Measurements from ENCODE around the gene AANAT. TPM values are rescaled to one million over a fixed set of nuclear protein-coding genes. Genes with fewer than 3 reads are reported as not detected.

Gene AANAT
- total RNA-seq, 1 experiment from 2014 or later: not detected

- BruUV-seq (replicated peaks): no TSS peak
- ChIA-PET POLR2A (no interaction called here), CTCF (interaction anchor here (1.1 to 1.3 kb wide), 4 partner anchors 11 to 114 kb away, joined by 3 to 7 read pairs (median 4); no protein-coding TSS in a partner anchor), RAD21 (ENCODE audit: low non-redundant PET in 1 of 2, low total read pairs in 2 of 2, uncharacterized antibody in 2 of 2, unreplicated experiment in 2 of 2) (no interaction called here)
- Histone ChIP-seq H3K79me2 (ENCODE audit: insufficient read depth, low read length) (no peaks in the 10 kb centered on the region), H3K4me1 (ENCODE audit: control insufficient read depth in 1 of 2, insufficient read depth in 2 of 2, low read length in 2 of 2) (peaks cover 0 to 4% of the 10 kb centered on the region in 2 experiments; a peak in 2 of 4 replicates), H3K9me2 (ENCODE audit: insufficient read depth) (no peaks in the 10 kb centered on the region), H4K20me1 (ENCODE audit: insufficient read depth) (no peaks in the 10 kb centered on the region), H3K9me3 (ENCODE audit: control insufficient read depth in 1 of 2, insufficient read depth in 1 of 2, low read depth in 1 of 2, low read length in 2 of 2) (no peaks in the 10 kb centered on the region), H2AFZ (ENCODE audit: low read depth, low read length, poor library complexity, severe bottlenecking) (no peak overlapping the region), H3K4me3 (replicated peaks in 1 of 2; ENCODE audit: low read depth in 1 of 2, low read length in 2 of 2) (no peak overlapping the region), H3K27me3 (ENCODE audit: insufficient read depth, low read length) (no peaks in the 10 kb centered on the region), H3K27ac (ENCODE audit: low read depth, low read length) (no peak overlapping the region), H3K36me3 (ENCODE audit: control insufficient read depth in 1 of 2, insufficient read depth in 2 of 2, low read length in 2 of 2) (no peaks in the 10 kb centered on the region), H3K4me2 (ENCODE audit: low read length) (no peak overlapping the region), H3K9ac (ENCODE audit: low read length) (no peak overlapping the region)
- intact Hi-C loops (cut with micrococcal nuclease): no loop called here
- DNase-seq (ENCODE audit: low read depth, low spot score) (no peak), ATAC-seq (no peak)
- TF ChIP-seq REST (IDR thresholded peaks at IDR 0.05; ENCODE audit: low read depth): no peak
Measured at GRCh38 chr17:76511668-76512365, 44.4 kb downstream of the AANAT start.
